ENCODE results near the gene CYP20A1.

The CYP20A1 gene

DNA sequence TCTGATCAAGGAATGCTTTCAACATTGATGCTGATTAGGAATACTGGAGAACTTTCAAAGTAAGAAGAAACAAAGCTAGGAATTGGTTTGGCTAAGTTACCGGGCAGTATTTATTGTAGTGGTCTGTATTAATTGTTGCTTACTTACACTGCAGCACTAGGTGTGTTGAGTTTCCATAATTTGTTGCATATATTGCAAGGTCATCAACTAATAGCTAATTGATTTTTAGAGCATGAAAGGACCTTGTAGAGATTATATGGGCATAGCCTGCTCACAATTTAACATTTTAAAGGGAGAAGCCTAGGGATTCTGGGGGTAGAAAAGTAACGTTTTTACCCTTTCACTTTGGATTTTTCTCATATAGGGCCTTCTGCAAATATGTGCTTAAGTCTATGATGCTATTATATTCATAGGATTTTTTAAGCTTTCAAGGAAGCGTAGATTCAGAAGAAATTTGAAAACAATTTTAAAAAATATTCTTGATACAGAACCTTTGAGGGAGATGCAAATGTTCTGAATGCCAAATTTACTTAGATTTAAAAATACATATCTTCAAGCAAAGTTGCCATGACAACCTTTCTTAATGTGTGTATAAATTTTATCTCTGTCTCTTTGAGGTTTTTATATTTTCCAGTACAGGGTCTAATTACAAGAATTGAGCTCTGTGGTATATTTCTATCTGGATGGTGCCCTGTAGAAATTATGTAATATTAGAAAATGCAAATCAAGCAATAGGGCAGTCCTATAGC lies 72.0 kb downstream of the CYP20A1 start:
- H4K20me1 ChIP-seq (ENCODE audit: insufficient read depth) = no peaks in the 10 kb centered on the region
- no peaks in the 10 kb centered on the region for H3K36me3 ChIP-seq (ENCODE audit: insufficient read depth)
- H3K27me3 ChIP-seq (ENCODE audit: insufficient read depth, low read depth) = no peaks in the 10 kb centered on the region
- no peak overlapping the region for H3K4me2 ChIP-seq
- H2AFZ ChIP-seq (ENCODE audit: low read depth) = no peak overlapping the region
- H3K9ac ChIP-seq = no peak overlapping the region
- H3K4me3 ChIP-seq (IDR thresholded peaks at IDR 0.05; ENCODE audit: insufficient read depth, low read depth, low read length) = no peak overlapping the region
- H3K27ac ChIP-seq = no peak overlapping the region
- TF ChIP-seq, protein P1, sequence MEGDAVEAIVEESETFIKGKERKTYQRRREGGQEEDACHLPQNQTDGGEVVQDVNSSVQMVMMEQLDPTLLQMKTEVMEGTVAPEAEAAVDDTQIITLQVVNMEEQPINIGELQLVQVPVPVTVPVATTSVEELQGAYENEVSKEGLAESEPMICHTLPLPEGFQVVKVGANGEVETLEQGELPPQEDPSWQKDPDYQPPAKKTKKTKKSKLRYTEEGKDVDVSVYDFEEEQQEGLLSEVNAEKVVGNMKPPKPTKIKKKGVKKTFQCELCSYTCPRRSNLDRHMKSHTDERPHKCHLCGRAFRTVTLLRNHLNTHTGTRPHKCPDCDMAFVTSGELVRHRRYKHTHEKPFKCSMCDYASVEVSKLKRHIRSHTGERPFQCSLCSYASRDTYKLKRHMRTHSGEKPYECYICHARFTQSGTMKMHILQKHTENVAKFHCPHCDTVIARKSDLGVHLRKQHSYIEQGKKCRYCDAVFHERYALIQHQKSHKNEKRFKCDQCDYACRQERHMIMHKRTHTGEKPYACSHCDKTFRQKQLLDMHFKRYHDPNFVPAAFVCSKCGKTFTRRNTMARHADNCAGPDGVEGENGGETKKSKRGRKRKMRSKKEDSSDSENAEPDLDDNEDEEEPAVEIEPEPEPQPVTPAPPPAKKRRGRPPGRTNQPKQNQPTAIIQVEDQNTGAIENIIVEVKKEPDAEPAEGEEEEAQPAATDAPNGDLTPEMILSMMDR (conservative IDR thresholded peaks at IDR 0.05; ENCODE audit: low read depth, low read length) = no peak
- no peaks in the 10 kb centered on the region for H3K4me1 ChIP-seq (ENCODE audit: low read depth, poor library complexity, severe bottlenecking)
- no peaks in the 10 kb centered on the region for H3K79me2 ChIP-seq (ENCODE audit: insufficient read depth, low read depth)

- H3K79me2 ChIP-seq (ENCODE audit: insufficient read depth, low read depth) = peaks cover 19% of the 10 kb centered on the region; the same call in 1 of the 2 replicates
- no peak overlapping the region for H2AFZ ChIP-seq (ENCODE audit: low read depth)
- no peaks in the 10 kb centered on the region for H3K27me3 ChIP-seq (ENCODE audit: insufficient read depth, low read depth)
- no peak overlapping the region for H3K9ac ChIP-seq
- TF ChIP-seq, protein P1 (conservative IDR thresholded peaks at IDR 0.05; ENCODE audit: low read depth, low read length) = no peak
- no peak overlapping the region for H3K4me2 ChIP-seq
- H3K4me3 ChIP-seq (IDR thresholded peaks at IDR 0.05; ENCODE audit: insufficient read depth, low read depth, low read length) = no peak overlapping the region
- no peak overlapping the region for H3K27ac ChIP-seq
- H3K4me1 ChIP-seq (ENCODE audit: low read depth, poor library complexity, severe bottlenecking) = peaks cover 31% of the 10 kb centered on the region
- no peaks in the 10 kb centered on the region for H3K36me3 ChIP-seq (ENCODE audit: insufficient read depth)
- H4K20me1 ChIP-seq (ENCODE audit: insufficient read depth) = no peaks in the 10 kb centered on the region
Observed at GRCh38 chr2:203326356-203326755, 87.5 kb downstream of the CYP20A1 start.

DNA sequence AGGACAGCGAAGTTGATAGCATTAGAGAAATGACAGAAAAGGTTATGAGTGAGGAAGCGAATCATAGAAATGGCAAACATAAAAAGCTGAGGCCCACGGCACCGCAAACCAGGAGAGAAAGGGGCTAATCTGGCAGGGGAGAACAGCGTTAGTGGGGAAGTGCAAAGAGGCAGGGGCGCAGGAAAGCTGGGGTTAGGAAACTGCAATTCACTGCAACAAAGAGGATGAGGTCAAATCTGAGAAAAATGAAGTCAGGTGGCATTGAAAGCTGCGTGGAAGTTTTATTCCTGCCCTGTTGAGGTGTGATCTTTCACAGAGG lies 88.7 kb downstream of the CYP20A1 start:
- H3K9ac ChIP-seq = peak overlapping the region; percentile 71
- H3K27me3 ChIP-seq (ENCODE audit: insufficient read depth, low read depth) = no peaks in the 10 kb centered on the region
- H4K20me1 ChIP-seq (ENCODE audit: insufficient read depth) = no peaks in the 10 kb centered on the region
- peak overlapping the region; percentile 97 for H2AFZ ChIP-seq (ENCODE audit: low read depth)
- H3K36me3 ChIP-seq (ENCODE audit: insufficient read depth) = no peaks in the 10 kb centered on the region
- TF ChIP-seq, protein P1 (conservative IDR thresholded peaks at IDR 0.05; ENCODE audit: low read depth, low read length) = no peak
- H3K4me2 ChIP-seq = peak overlapping the region; percentile 91
- H3K79me2 ChIP-seq (ENCODE audit: insufficient read depth, low read depth) = peaks cover 30% of the 10 kb centered on the region; the same call in 1 of the 2 replicates
- peaks cover 31% of the 10 kb centered on the region for H3K4me1 ChIP-seq (ENCODE audit: low read depth, poor library complexity, severe bottlenecking)
- peak overlapping the region; percentile 32 for H3K4me3 ChIP-seq (IDR thresholded peaks at IDR 0.05; ENCODE audit: insufficient read depth, low read depth, low read length)
- H3K27ac ChIP-seq = peak overlapping the region; percentile 68

DNA sequence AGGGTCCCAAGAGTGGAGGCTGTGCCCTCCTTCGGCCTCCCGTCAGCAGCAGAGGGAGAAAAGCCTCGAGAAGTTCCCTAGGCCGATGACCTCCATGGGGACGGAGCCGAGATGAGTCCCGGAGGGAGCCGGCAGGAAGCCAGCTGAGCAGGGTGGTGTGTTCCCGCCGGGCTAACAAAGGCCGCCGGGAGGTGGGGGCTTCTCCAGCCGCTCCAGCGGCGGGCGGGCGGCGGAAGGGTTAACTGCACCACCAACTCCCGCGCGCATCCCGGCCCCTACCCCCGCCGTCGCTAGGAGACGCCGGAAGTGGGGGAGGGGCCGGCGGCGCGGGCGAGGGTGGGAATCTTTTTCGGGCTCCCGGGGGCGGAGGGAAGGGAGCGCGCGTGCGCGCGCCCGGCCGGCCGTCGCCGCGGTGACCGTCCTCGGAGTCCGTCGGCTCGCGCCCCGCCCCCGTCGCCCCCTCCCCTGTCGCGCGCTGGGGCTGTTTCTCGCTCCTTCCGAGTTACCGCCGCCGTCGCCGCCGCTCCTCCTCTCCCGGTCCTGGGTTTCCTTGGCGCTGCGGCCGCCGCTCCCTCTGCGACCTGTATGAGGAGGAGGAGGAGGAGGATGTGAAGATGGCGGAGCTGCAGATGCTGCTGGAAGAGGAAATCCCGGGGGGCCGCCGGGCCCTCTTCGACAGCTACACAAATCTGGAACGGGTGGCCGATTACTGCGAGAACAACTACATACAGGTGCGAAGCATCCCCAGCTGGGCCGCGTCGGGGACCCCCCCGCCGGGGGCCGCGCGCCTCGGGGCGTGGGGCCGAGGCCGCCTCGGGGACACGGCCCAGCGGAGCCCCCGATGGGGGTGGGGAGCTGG lies 89.3 kb downstream of the CYP20A1 start, which contains the start of gene ABI2:
ABI2 (plus strand) TSS at position 494 of the 859 bp plus-strand sequence; CDS start at position 615, 121 bp downstream.
- Histone ChIP-seq H3K36me3 (ENCODE audit: insufficient read depth) (no peaks in the 10 kb centered on the region), H3K79me2 (ENCODE audit: insufficient read depth, low read depth) (peaks cover 32% of the 10 kb centered on the region; the same call in 1 of the 2 replicates), H2AFZ (ENCODE audit: low read depth) (peak within 1 kb of the TSS; percentile 97), H3K4me1 (ENCODE audit: low read depth, poor library complexity, severe bottlenecking) (peaks cover 31% of the 10 kb centered on the region), H3K9ac (peak within 1 kb of the TSS; percentile 71), H3K27me3 (ENCODE audit: insufficient read depth, low read depth) (no peaks in the 10 kb centered on the region), H3K27ac (peak within 1 kb of the TSS; percentile 68), H3K4me2 (peak within 1 kb of the TSS; percentile 97), H3K4me3 (IDR thresholded peaks at IDR 0.05; ENCODE audit: insufficient read depth, low read depth, low read length) (peak within 1 kb of the TSS; percentile 76), H4K20me1 (ENCODE audit: insufficient read depth) (no peaks in the 10 kb centered on the region)
- TF ChIP-seq, protein P1 (conservative IDR thresholded peaks at IDR 0.05; ENCODE audit: low read depth, low read length) = no peak

Data from KMS-11 (cell line).